BJ (cell line): Measurements from ENCODE around the gene NAIP. TPM values are rescaled to one million over a fixed set of nuclear protein-coding genes. Genes with fewer than 3 reads are reported as not detected.
"Not testable (repeated sequence)": the region's sequence is repeated elsewhere in the genome, so short reads cannot be mapped to it uniquely, and the experiment has no call there.

ENCODE experiments used
- CTCF ChIA-PET: fragments of 350-600 bp; formaldehyde crosslinking; extraction: SDS; loops from one replicate; lab custom pipeline; 2021; ENCODE audit warnings: antibody characterized with exemption, inconsistent platforms; lab: Yijun Ruan, JAX
- POLR2A ChIA-PET: fragments of 300-600 bp; sonication (Branson Sonifier 250); formaldehyde crosslinking; extraction: SDS; loops from one replicate; lab custom pipeline; 2021; ENCODE audit warnings: antibody characterized with exemption; lab: Charles Lee
- DNase-seq: peaks from one replicate; pipeline ENCODE4 v3.0.0-alpha.2; 2011; ENCODE audit warnings: low read depth
- H3K27me3 ChIP-seq: 2 replicates; pipeline ENCODE4 v1.6.0; 2011; ENCODE audit warnings: low read length; ENCODE audit not compliant: control insufficient read depth, insufficient read depth
- H3K36me3 ChIP-seq: 2 replicates; pipeline ENCODE4 v1.5.1; 2011; ENCODE audit warnings: low read length; ENCODE audit not compliant: control insufficient read depth, insufficient read depth
- H3K4me3 ChIP-seq: 2 replicates; pipeline ENCODE4 v1.5.1; 2011; ENCODE audit warnings: low read depth, mild to moderate bottlenecking, control low read depth, low read length
- polyA minus RNA-seq: library from RNA; depleted of rRNA, polyadenylated mRNA; stranded (reverse); fragments of >200 nt; gene quantifications from 2 replicates; pipeline ENCODE4 v1.2.3, GENCODE V29; 2011; rRNA and poly(A)+ RNA removed
- polyA plus RNA-seq: library from polyadenylated mRNA; depleted of rRNA; stranded (reverse); fragments of >200 nt; gene quantifications from 2 replicates; pipeline ENCODE4 v1.2.3, GENCODE V29; 2011; rRNA removed

Gene NAIP, protein sequence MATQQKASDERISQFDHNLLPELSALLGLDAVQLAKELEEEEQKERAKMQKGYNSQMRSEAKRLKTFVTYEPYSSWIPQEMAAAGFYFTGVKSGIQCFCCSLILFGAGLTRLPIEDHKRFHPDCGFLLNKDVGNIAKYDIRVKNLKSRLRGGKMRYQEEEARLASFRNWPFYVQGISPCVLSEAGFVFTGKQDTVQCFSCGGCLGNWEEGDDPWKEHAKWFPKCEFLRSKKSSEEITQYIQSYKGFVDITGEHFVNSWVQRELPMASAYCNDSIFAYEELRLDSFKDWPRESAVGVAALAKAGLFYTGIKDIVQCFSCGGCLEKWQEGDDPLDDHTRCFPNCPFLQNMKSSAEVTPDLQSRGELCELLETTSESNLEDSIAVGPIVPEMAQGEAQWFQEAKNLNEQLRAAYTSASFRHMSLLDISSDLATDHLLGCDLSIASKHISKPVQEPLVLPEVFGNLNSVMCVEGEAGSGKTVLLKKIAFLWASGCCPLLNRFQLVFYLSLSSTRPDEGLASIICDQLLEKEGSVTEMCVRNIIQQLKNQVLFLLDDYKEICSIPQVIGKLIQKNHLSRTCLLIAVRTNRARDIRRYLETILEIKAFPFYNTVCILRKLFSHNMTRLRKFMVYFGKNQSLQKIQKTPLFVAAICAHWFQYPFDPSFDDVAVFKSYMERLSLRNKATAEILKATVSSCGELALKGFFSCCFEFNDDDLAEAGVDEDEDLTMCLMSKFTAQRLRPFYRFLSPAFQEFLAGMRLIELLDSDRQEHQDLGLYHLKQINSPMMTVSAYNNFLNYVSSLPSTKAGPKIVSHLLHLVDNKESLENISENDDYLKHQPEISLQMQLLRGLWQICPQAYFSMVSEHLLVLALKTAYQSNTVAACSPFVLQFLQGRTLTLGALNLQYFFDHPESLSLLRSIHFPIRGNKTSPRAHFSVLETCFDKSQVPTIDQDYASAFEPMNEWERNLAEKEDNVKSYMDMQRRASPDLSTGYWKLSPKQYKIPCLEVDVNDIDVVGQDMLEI (N-terminal part only)
- 2.0 and 3.7 TPM in 2 replicates for polyA plus RNA-seq
- 2.6 and 4.3 TPM in 2 replicates for polyA minus RNA-seq

DNA sequence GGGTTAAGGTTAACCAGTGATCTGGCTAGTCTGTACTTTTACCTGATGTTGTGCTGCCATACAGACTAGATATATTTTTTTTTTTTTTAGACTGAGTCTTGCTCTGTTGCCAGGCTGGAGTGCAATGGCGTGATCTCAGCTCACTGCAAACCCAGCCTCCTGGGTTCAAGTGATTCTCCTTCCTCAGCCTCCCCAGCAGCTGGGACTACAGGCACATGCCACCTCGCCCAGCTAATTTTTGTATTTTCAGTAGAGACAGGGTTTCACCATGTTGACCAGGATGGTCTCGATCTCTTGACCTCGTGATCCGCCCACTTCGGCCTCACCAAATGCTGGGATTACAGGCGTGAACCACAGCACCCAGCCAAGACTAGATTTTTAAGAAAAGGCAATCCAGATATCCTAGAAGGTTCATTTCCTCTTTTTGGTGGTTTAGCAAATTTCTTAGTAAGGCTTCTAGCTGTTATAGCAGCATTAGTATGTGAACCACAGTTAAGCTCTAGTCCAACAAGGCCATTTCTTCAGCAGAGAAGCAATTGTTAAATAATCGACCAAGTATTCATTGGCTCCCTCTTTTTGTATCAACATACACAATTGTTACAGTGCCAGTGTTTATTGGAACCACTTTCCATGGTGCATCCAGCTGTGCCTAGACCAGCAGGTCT, at the start of gene NAIP:
Gene NAIP (minus strand): TSS at position 51 of the 665 bp plus-strand sequence. CDS start 12,424 bp downstream, outside the sequence.
- H3K4me3 ChIP-seq, POLR2A ChIA-PET, DNase-seq, H3K36me3 ChIP-seq, CTCF ChIA-PET, H3K27me3 ChIP-seq: not testable (repeated sequence)

- H3K4me3 ChIP-seq, H3K27me3 ChIP-seq, CTCF ChIA-PET, H3K36me3 ChIP-seq, POLR2A ChIA-PET, DNase-seq: not testable (repeated sequence)
Observed at GRCh38 chr5:71067262-71067928, 42.3 kb upstream of the NAIP start, which contains the start of gene GTF2H2. GTF2H2 (minus strand) TSS chr5:71067676; CDS start chr5:71062763, 4,913 bp downstream.

DNA sequence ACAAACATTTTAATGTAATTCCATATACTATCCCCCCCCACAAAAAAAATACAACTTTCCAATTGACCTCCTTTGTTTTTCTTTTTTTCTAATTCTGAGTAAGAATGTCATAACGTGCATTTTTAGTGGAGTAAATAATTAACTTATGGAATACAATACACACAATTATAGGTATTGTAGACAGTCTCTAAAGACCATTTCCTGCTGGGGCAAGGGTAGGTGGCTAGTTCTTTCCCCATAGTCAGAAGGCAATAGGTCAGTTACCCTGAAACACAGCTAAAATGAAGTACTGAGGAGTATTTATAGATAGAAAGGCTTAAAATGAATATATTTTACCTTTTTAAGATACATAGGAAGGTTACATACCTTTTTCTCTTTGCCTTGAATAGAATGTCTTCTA, 36.2 kb upstream of the NAIP start:
- H3K27me3 ChIP-seq, H3K36me3 ChIP-seq, POLR2A ChIA-PET, CTCF ChIA-PET, DNase-seq, H3K4me3 ChIP-seq: not testable (repeated sequence)

- POLR2A ChIA-PET, H3K4me3 ChIP-seq, CTCF ChIA-PET, DNase-seq, H3K36me3 ChIP-seq, H3K27me3 ChIP-seq: not testable (repeated sequence)
Observed at GRCh38 chr5:71059426-71059825, 34.3 kb upstream of the NAIP start.

- H3K27me3 ChIP-seq, H3K36me3 ChIP-seq, CTCF ChIA-PET, POLR2A ChIA-PET, H3K4me3 ChIP-seq, DNase-seq: not testable (repeated sequence)
Observed at GRCh38 chr5:71044808-71045207, 19.7 kb upstream of the NAIP start.

DNA sequence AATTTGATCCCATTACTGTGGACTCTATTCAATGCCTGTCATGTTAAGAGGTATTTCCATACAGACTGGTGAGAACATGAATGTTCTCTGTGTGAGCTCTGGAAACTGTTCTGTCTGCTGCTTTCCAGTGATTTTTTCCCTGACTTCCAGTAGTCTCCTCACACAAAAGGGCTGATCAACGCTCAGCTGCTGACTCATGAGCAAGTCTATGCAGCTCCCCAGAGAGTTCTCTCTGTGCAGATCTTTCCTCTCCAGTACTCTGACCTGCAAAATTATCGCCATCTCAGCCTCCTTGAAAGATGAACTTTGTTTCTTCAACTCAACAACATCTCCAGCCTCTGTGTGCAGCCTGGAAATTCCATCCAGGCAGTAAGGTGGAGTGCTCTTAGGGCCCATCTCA, 19.0 kb upstream of the NAIP start:
- POLR2A ChIA-PET, H3K36me3 ChIP-seq, H3K27me3 ChIP-seq, H3K4me3 ChIP-seq, DNase-seq, CTCF ChIA-PET: not testable (repeated sequence)

DNA sequence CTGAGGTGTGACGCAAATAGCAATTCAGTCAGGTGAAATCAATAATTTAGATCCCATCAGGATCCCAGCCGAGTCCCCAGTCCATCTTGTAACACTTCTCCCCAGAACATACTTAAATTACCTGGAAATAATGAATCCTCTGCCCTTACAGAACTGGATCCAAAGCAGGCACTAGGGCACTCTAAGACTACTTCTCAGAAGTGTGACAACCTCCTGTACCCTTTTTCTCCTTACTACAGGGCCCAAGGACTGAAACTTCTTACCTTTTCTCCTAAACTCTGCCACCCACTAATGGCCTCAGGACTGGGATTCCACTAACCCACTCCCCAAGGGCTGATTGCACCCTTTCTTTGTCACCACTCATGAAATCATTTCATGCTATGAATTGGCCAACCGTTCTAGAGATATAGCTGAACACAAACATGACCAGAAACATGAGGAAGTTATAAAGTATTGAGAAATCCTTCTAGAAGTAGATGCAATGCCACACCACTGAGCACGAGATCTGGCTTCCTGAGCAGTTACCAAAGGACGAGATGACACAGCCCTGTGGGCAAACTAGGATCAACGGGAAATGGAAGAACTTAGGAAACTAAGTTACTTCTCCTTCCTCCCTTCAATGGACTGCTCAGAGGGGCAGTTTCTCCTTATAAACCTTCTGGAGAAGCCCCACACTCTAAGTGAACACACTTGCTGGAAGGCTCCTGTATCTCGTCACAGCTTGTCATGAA, 6.1 kb upstream of the NAIP start:
- H3K4me3 ChIP-seq, POLR2A ChIA-PET, H3K36me3 ChIP-seq, CTCF ChIA-PET, DNase-seq, H3K27me3 ChIP-seq: not testable (repeated sequence)

DNA sequence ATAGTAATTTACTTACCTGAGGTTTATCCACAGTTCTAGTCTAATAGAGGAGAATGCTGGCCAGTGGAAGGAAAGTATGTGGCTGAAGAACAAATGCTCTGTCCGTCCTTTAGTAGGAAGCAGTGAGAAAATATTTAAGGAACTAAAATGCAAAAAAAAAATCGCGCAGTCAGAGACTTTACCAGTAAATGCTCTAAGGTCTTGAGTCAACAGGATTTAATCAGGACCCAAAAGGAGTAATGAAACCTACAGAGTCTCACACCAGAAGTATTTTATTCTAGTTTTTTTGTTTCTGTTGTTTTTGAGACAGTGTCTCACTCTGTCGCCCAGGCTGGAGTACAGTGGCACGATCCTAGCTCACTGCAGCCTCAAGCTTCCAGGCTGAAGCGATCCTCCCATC, 4.5 kb downstream of the NAIP start:
- POLR2A ChIA-PET, CTCF ChIA-PET, H3K4me3 ChIP-seq: not testable (repeated sequence)

GRCh38 chr5:71018376-71019005, 6.6 kb downstream of the NAIP start:
- CTCF ChIA-PET, POLR2A ChIA-PET, H3K36me3 ChIP-seq, H3K27me3 ChIP-seq, DNase-seq, H3K4me3 ChIP-seq: not testable (repeated sequence)

More for the DNA sequence above, 4.5 kb downstream of the NAIP start:
- DNase-seq, H3K36me3 ChIP-seq, H3K27me3 ChIP-seq: not testable (repeated sequence)
